ENCODE measurements around the gene ATOH8. TPM values are rescaled to one million over a fixed set of nuclear protein-coding genes. Genes with fewer than 3 reads are reported as not detected.

Gene ATOH8
- total RNA-seq, 3 donors from 2014 or later: 20.8 to 167 (median 46.2) TPM

- H3K4me3 ChIP-seq: no peak overlapping the region
Observed at GRCh38 chr2:85767803-85768665, 14.2 kb downstream of the ATOH8 start.

GRCh38 chr2:85768713-85769112 lies 14.9 kb downstream of the ATOH8 start:
- intact Hi-C loops (cut with DNase I; ENCODE audit: low total_unique reads): no loop called here
- H3K27me3 ChIP-seq: no peaks in the 10 kb centered on the region
- H3K27ac ChIP-seq: no peak overlapping the region
- TF ChIP-seq POLR2A (IDR thresholded peaks at IDR 0.05) (no peak), POLR2AphosphoS5 (IDR thresholded peaks at IDR 0.05) (no peak), CTCF (IDR thresholded peaks at IDR 0.05) (no peak)
- no peaks in the 10 kb centered on the region for H3K36me3 ChIP-seq
- H3K4me1 ChIP-seq: peaks cover 11 to 18% of the 10 kb centered on the region in 2 donors
- DNase-seq (ENCODE audit: low spot score in 2 of 2): no peak
- no peak overlapping the region for H3K4me3 ChIP-seq
- no peaks in the 10 kb centered on the region for H3K9me3 ChIP-seq

More at GRCh38 chr2:85767803-85768665, 14.2 kb downstream of the ATOH8 start:
- H3K9me3 ChIP-seq: no peaks in the 10 kb centered on the region
- H3K4me1 ChIP-seq: peaks cover 6 to 18% of the 10 kb centered on the region in 2 donors
- peak overlapping the region in 1 of 2 donors; percentile 0 for H3K27ac ChIP-seq
- no peaks in the 10 kb centered on the region for H3K27me3 ChIP-seq
- intact Hi-C loops (cut with DNase I; ENCODE audit: low total_unique reads): no loop called here
- DNase-seq (ENCODE audit: low spot score in 2 of 2): no peak
- TF ChIP-seq POLR2A (IDR thresholded peaks at IDR 0.05) (no peak), POLR2AphosphoS5 (IDR thresholded peaks at IDR 0.05) (no peak), CTCF (IDR thresholded peaks at IDR 0.05) (no peak)
- no peaks in the 10 kb centered on the region for H3K36me3 ChIP-seq

- TF ChIP-seq POLR2AphosphoS5 (IDR thresholded peaks at IDR 0.05): no peak
- TF ChIP-seq CTCF (IDR thresholded peaks at IDR 0.05): peak in 1 of 3 donors; percentile 13
- TF ChIP-seq POLR2A (IDR thresholded peaks at IDR 0.05): no peak
- no peaks in the 10 kb centered on the region for H3K36me3 ChIP-seq
- no peak for DNase-seq (ENCODE audit: low spot score in 2 of 2)
Observed at GRCh38 chr2:85769236-85769982, 15.6 kb downstream of the ATOH8 start.

GRCh38 chr2:85769983-85770362 lies 16.2 kb downstream of the ATOH8 start:
- no peak overlapping the region for H3K4me3 ChIP-seq
- no peak for DNase-seq (ENCODE audit: low spot score in 2 of 2)
- no peaks in the 10 kb centered on the region for H3K9me3 ChIP-seq
- H3K36me3 ChIP-seq: no peaks in the 10 kb centered on the region
- peak overlapping the region in 1 of 2 donors; percentile 6 for H3K27ac ChIP-seq
- no peaks in the 10 kb centered on the region for H3K27me3 ChIP-seq
- TF ChIP-seq CTCF (IDR thresholded peaks at IDR 0.05): no peak
- TF ChIP-seq POLR2A (IDR thresholded peaks at IDR 0.05): no peak
- no peak for TF ChIP-seq POLR2AphosphoS5 (IDR thresholded peaks at IDR 0.05)
- intact Hi-C loops (cut with DNase I; ENCODE audit: low total_unique reads): no loop called here
- peaks cover 11 to 18% of the 10 kb centered on the region in 2 donors for H3K4me1 ChIP-seq

More at GRCh38 chr2:85769236-85769982, 15.6 kb downstream of the ATOH8 start:
- H3K4me1 ChIP-seq: peaks cover 11 to 18% of the 10 kb centered on the region in 2 donors
- H3K27me3 ChIP-seq: no peaks in the 10 kb centered on the region
- no peak overlapping the region for H3K4me3 ChIP-seq
- peak overlapping the region in 1 of 2 donors; percentile 6 for H3K27ac ChIP-seq
- H3K9me3 ChIP-seq: no peaks in the 10 kb centered on the region
- intact Hi-C loops (cut with DNase I; ENCODE audit: low total_unique reads): no loop called here

GRCh38 chr2:85770369-85770768 lies 16.6 kb downstream of the ATOH8 start:
- TF ChIP-seq POLR2AphosphoS5 (IDR thresholded peaks at IDR 0.05): no peak
- TF ChIP-seq POLR2A (IDR thresholded peaks at IDR 0.05): no peak
- TF ChIP-seq CTCF (IDR thresholded peaks at IDR 0.05): no peak
- Histone ChIP-seq H3K36me3 (no peaks in the 10 kb centered on the region), H3K4me1 (peaks cover 11 to 18% of the 10 kb centered on the region in 2 donors), H3K4me3 (no peak overlapping the region), H3K9me3 (no peaks in the 10 kb centered on the region), H3K27me3 (no peaks in the 10 kb centered on the region), H3K27ac (no peak overlapping the region)
- DNase-seq (ENCODE audit: low spot score in 2 of 2): no peak
- intact Hi-C loops (cut with DNase I; ENCODE audit: low total_unique reads): no loop called here
